GM15510 (cell line): ENCODE data around the gene ARL10.
A peak's percentile ranks its signal among the peaks of the same experiment; 100 is the strongest.

Experiments
- POLR2A ChIP-seq: IDR thresholded peaks from 3 replicates; pipeline ENCODE4 v1.6.1; 2011; ENCODE audit warnings: borderline replicate concordance; ENCODE audit not compliant: insufficient read length; ENCODE audit errors: extremely low read depth

The ARL10 gene

DNA sequence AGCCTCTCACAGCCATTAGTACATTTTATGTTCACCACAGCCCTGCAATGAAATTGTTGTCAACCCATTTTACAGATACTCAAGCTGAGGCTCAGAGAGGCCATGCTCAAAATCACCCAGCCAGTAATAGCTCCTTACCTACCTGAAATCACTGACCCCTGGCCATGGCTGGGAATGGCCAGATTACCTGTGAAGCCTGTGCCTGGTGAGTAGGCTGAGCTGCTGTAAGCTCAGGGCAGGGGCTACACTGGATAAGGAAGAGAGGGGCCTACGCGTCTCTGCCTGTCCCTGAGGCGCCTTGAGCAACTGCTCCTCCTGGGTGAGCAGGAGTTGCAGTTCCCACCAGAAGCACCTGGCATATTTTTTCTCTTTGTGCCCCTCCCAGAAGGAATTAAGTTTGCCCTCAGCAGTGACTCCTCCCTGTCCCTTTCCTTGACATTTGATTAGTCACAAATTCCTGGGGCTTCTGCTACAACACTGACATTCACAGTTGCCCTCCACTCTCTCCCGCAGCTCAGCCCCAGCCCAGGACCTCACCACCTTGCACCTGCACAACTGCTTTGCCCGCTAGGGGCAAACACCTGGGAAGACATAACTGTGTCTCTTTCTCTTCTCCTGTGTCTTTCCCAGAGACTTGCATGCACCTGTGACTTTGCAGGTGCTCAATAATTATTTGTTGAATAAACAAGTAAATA is 45.3 kb downstream of the ARL10 start:
- no peak for TF ChIP-seq POLR2A

DNA sequence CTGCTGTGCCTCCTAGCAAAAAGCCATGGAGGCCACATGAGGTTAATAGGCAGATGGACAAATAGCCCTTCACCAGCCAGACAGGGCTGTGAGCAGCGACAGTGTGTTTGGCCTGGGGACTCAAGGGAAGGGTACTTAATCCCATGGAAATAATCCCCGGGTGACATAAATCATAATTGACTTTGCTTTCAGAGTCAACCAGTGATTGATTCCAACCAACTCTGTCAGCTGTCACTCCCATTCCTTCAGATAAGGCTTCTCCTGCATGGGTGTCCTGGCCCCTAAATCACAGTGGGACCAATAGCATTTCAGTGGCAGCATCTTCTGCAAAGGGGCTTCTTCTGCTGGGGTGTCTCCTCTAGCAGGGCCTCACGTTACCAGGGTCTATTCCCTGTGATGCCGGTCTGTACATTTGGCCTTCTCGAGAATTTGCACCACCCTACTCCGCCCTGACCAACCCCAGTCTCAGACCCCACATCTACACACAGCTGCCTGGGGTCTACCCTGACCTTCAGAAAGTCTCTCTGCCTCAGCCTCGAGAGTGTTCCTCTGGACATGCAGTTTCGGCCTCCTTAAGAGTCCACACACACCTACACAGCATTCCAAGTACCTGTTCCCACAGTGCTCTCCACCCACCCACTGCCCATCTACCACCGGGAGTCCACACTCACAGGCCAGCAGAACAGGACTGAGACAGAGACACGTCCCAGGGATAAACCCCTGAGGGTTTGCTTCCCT is 47.4 kb downstream of the ARL10 start:
- no peak for TF ChIP-seq POLR2A

DNA sequence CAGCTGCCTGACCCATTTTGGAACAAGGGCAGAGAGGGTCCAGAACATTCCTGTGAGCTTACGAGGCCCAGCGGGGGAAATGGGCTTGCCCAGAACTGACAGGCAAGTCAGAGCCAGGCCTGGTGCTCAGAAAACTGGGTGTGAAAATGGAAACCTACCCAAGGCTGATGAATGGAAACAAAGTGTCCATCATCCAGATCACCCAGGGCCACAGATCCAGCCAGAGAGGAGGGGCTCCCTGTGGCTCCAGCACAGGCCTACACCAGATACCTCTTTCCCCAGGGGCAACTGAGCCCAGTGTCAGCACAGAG is 47.9 kb downstream of the ARL10 start:
- TF ChIP-seq POLR2A, result no peak

DNA sequence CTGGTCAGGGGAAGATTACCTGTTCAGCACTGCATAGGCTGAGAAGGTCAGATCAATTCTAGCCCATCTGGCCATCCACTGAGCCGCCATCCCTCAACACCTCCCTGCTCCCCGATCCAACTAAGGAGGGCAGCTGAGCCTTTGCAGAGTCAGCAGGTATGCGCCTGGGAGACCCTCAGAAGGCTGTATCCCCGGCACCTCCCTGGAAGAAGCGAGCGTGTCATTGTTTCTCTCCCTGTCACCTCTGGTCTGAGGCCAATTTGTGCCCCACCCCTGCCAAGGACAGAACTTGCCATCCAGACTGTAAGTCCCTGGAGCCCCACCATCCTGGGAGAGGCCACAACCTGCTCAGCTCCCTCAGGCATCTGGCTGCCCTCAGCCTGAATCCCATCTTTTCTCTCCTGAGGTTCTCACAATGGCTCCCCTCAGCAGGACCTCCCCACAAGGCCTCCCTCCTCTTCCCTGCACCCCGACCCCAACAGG is 48.5 kb downstream of the ARL10 start:
- TF ChIP-seq POLR2A, result no peak

DNA sequence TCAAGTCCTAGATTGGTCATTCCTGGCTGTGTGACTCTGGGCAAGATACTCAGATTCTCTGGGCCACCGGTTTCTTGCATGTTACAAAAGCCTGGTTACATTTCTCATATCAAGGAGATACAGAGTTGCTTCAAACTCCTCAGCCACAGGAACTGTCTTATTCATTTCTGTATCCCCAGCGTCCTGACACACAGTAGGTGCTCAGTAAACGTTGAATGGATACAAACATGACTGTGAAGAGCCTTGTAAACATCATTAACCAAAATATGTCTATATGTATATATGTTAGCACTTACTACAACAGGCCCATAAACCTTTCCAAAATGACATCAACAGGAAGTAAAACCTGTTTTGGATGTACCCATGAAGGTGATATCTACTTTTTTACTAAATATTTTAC is 49.4 kb downstream of the ARL10 start:
- no peak for TF ChIP-seq POLR2A

DNA sequence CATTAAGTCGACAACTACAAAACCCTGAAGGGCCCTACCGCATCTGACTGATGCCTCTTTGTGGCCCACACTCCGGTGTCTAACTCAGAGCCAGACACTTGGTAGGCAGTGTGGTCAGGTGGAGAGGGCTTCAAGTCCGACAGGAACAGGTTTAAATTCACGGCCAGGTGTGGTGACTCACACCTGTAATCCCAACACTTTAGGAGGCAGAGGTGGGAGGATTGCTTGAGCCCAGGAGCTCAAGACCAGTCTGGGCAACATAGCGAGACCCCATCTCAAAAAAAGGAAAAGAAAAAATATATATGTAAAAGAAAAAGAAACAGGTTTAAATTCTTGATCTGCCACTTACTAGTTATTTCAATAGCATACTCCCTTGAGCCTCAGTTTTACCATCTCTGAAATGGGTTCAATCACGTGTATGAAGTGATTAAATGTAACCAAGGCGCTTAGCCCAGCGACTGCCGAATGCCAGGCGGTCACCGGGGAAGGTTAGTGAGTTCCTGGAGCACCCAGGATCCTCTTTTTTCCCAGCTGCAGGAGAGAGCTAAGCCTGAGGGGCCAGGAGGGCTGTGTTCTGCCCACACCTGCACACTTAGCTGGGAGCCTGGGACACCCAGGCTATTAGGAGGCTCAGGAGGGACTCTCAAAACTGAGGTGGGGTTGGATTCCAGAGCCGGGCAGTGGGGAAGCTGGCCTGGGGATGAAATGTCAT is 50.1 kb downstream of the ARL10 start:
- TF ChIP-seq POLR2A, result no peak

DNA sequence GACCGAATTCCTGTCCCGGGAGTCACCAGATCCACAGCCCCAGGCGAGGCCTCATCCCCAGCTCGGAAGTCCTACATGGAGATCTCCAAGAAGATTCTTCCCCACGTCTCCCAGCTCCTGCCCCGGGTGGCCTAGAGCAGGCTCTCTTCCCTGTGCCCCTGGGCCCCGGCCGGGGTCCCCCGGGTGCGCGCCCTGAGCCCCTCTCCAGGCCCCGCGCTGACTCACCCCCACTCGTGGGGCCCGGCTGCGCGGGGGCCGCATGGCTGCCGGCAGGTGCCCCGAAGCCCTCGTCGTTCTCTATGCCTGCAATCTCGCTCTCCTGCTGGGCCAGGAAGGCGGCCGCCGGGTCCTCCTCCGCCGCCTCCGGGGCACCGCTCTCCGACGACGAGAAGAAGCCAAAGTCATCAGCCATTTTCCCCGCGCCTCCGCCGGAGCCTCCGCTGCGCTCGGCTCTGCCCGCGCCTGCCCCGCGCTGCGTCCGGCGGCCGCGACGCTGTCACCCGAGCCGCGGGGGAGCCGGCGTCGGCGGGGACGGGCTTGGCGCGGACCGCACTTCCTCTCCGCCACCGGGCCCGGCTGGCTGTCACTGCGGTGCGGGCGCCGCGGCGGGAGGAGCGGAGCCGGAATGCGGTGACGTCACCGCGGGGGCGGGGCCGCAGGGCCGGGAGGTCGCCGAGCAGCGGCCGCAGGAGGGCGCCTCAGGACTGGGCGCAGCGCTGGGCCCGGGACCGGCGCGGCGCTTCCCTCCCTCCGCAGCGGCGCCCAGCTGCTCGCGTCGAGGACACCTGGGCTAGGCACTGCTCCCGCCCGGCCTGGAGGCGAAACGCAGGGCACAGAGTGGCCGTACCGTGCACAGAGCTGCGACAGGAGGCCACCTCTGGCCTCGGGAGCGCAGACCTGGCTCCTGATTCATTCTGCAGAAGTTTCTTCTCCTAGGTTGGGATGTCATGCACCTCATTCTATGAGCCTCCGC is 51.0 kb downstream of the ARL10 start, which contains the start of gene CLTB:
CLTB (minus strand) TSS at position 588 of the 973 bp plus-strand sequence; CDS start at position 412, 176 bp downstream.
- peak; percentile 75 for TF ChIP-seq POLR2A

DNA sequence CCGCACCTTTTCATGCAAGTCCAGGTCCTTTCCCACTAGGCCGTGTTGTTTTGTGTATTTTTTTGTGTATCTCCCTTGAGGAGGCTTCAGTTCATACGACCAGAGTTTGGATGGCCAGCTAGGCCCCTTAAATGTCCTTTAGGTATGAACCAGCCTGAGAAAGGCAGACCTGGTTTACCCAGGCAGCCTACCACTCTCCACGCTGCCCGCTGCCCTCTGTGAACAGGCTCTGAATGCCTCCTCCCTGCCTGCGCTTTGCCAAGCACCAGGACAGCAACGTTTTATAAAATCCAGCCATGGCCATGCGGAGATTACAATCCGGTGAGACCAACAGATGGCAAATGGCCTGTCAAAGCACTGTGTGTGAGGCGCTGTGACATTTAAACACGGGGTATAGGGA is 51.7 kb downstream of the ARL10 start:
- TF ChIP-seq POLR2A, result no peak

DNA sequence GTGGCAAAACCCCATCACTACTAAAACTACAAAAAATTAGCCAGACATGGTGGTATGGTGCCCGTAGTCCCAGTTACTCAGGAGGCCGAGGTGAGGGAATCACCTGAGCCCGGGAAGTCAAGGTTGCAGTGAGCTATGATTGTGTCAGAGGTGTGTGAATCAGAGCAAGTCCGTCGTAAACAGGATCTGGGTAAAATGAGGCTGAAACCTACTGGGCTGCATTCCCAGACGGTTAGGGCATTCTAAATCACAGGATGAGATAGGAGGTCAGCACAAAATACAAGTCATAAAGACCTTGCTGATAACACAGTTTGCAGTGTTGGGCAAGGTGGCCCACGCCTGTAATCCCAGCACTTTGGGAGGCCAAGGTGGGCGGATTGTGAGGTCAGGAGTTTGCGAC is 53.0 kb downstream of the ARL10 start:
- TF ChIP-seq POLR2A, result no peak

DNA sequence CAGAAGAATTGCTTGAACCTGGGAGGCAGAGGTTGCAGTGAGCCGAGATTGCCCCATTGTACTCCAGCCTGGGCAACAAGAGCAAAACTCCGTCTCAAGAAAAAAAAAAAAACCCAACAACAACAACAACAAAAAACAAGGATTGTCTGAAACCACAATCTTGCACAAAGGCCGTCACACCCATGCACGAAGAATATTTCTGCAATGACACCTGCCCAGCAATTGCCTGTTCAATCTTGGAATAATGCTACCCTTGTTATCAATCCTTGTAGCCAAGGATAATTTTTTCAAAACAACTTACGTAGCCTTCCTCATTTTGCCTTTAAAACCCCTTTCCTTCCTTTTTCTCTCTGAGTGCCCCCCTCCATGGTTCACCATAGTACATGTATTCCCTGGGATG is 54.8 kb downstream of the ARL10 start:
- TF ChIP-seq POLR2A, result no peak

DNA sequence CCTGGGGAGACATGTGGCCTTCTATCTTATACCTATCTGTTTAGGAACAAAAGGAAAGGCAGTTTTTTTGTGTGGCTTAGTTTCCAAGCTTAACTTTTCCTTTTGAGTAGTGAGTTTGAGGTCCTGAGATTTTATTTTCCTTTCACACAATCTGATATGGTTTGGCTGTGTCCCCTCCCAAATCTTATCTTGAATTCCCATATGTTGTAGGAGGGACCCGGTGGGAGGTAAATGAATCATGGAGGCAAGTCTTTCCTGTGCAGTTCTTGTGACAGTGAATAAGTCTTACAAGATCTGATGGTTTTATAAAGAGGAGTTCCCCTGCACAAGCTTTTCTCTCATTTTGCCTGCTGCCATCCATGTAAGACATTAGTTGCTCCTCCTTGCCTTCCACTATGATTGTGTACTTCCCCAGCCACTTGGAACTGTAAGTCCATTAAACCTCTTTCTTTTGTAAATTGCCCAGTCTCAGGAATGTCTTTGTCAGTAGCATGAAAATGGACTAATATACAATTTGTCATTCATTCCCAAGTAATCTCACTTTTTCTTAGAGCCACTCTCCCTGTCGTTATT is 55.8 kb downstream of the ARL10 start:
- TF ChIP-seq POLR2A, result no peak

DNA sequence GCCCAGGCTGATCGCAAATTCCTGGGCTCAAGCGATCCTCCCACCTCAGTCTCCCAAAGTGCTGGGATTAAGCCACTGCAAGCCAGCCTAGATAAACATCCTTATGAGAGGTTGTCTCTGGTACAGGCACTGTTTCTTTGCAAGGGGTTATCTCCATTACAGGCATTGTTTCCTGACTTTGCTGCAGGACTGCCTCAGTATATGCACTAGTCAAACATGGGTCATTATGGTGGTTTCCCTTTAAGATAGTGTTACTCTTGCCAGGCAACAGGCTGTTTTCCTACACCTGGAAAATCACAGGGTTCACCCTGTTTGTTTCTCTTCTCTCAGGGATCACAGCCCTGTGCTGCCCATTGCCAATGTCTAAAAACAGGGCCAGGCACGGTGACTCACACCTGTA is 58.9 kb downstream of the ARL10 start:
- TF ChIP-seq POLR2A, result no peak

DNA sequence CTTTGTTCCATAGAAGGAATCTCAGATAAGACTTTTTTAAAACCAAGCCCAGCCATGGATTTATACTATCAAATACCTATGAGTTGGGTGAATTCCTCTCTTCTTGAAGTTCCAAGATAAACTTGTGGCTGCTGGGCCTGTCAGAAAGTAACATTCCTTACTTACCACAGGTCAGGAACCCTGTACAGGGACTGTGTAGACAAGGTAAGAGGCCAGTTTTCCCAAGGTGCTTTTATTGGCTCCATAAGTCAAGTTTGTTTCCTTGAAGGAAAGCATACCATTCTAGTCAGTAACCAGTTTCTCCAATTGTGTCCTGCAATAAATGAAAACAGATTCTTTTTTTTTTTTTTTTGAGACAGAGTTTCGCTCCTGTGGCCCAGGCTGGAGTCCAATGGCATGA is 59.9 kb downstream of the ARL10 start:
- no peak for TF ChIP-seq POLR2A

DNA sequence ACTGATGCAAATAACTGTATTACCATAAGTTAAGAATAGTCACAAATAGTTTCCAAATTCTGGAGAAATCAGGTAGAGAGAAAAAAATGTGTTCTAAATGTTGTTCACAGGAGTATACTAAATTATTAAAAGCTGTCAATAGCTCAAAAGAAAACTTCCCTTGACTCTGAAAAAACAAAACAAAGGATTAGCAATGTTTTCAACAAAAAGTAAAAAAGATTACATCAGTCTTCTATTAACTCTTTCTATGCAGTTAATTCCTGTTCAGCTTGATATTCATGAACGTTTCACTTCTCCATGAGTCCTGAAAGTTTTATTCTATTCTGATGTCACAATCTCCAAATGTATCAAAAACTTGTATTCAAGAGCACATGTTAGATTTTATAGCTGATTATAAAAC is 60.5 kb downstream of the ARL10 start:
- no peak for TF ChIP-seq POLR2A

DNA sequence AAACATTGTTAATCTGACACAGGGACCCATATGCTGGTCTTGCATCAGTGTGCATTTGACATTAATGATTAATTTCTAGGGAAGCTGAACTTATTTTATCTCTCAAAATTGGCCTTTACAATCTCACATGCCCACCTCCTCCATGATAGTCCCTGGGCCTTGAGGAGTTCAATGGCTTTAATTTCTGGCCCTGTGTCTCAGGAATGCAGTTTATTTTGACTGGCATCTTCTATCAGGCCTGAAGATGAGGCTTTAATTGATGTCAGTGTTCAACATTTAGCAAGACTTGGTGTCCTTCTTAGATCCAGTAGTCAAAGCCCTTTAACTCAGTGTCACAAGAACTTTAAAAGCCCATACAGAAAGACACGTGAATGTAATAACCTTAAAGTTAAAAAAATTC is 61.6 kb downstream of the ARL10 start:
- no peak for TF ChIP-seq POLR2A

DNA sequence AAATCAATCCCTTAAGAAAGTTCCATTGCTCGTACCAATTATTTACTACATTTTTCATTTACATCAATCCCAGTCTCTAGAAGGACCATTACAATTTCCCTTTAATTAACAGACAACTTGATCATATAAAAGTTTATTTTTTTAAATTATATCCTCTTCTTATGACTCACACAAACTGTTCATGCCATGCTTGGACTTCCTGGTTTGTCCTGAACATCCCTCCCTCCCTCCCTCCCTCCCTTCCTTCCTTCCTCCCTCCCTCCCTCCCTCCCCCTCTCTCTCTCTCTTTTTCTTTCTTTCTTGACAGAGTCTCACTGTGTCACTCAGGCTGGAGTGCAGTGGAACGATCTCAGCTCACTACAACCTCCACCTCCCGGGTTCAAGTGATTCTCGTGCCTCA is 62.7 kb downstream of the ARL10 start:
- TF ChIP-seq POLR2A, result no peak
